Common myeloid progenitor, CD34-positive (primary cell): ENCODE data around the gene RASEF.

ENCODE experiments used
- CTCF ChIA-PET: fragments of 350-600 bp; sonication (Branson Sonifier 250); formaldehyde crosslinking; loops from one replicate; lab custom pipeline; 2021; ENCODE audit warnings: antibody characterized with exemption; lab: Charles Lee
- POLR2A ChIA-PET: fragments of 350-600 bp; sonication (Branson Sonifier 250); formaldehyde crosslinking; loops from one replicate; lab custom pipeline; 2021; ENCODE audit warnings: antibody characterized with exemption; lab: Charles Lee
- DNase-seq, 3 donors: peaks; one replicate each; pipeline versions ENCODE4 v3.0.0 to v3.0.0-alpha.2; 2013
- H3K27ac ChIP-seq, 2 experiments: 1 replicate in 1 of 2; 2 replicates in 1 of 2; pipeline ENCODE4 v1.7.0; 2013; ENCODE audit warnings: inconsistent platforms in 2 of 2, low read length in 2 of 2, mild to moderate bottlenecking in 2 of 2, low read depth in 1 of 2, moderate library complexity in 1 of 2; ENCODE audit not compliant: severe bottlenecking in 2 of 2, insufficient read depth in 1 of 2, poor library complexity in 1 of 2
- H3K27me3 ChIP-seq, 5 experiments: replicated peaks in 2 of 5; 1 replicate in 3 of 5; 2 replicates in 2 of 5; pipeline versions ENCODE4 v1.6.1 to v1.7.0; 2013; ENCODE audit warnings: low read length in 4 of 5, mild to moderate bottlenecking in 2 of 5, moderate library complexity in 2 of 5, inconsistent platforms in 1 of 5; ENCODE audit not compliant: insufficient read depth in 5 of 5, control insufficient read depth in 4 of 5
- H3K36me3 ChIP-seq, 4 experiments: 1 replicate in 2 of 4; 2 replicates in 2 of 4; pipeline versions ENCODE4 v1.6.1 to v1.7.0; 2013; ENCODE audit warnings: low read length in 3 of 4, control low read depth in 1 of 4, mild to moderate bottlenecking in 1 of 4; ENCODE audit not compliant: control insufficient read depth in 4 of 4, insufficient read depth in 4 of 4
- H3K4me1 ChIP-seq, 4 experiments: 1 replicate in 3 of 4; 2 replicates in 1 of 4; pipeline versions ENCODE4 v1.6.1 to v1.7.1; 2013; ENCODE audit warnings: low read length in 3 of 4, mild to moderate bottlenecking in 3 of 4, control low read depth in 1 of 4, inconsistent platforms in 1 of 4, moderate library complexity in 1 of 4; ENCODE audit not compliant: control insufficient read depth in 4 of 4, insufficient read depth in 4 of 4; ENCODE audit errors: control extremely low read depth in 1 of 4
- H3K4me3 ChIP-seq, 7 experiments: 1 replicate in 4 of 7; 2 replicates in 3 of 7; pipeline versions ENCODE4 v1.5.1 to v1.7.0; 2013; ENCODE audit warnings: mild to moderate bottlenecking in 7 of 7, low read length in 6 of 7, moderate library complexity in 6 of 7, inconsistent platforms in 2 of 7, low read depth in 2 of 7, control low read depth in 1 of 7; ENCODE audit not compliant: insufficient read depth in 4 of 7, control insufficient read depth in 1 of 7; ENCODE audit errors: extremely low read depth in 1 of 7
- H3K9me3 ChIP-seq, 5 experiments: 1 replicate in 4 of 5; 2 replicates in 1 of 5; pipeline versions ENCODE4 v1.6.1 to v1.7.1; 2013; ENCODE audit warnings: low read length in 4 of 5, mild to moderate bottlenecking in 2 of 5, inconsistent platforms in 1 of 5, low read depth in 1 of 5, moderate library complexity in 1 of 5; ENCODE audit not compliant: control insufficient read depth in 4 of 5, insufficient read depth in 2 of 5; ENCODE audit errors: control extremely low read depth in 1 of 5
- WGBS: methylation state at CpG from one replicate; pipeline ENCODE4 v1.1.5; 2013; ENCODE audit not compliant: insufficient coverage; 5-methylcytosine and 5-hydroxymethylcytosine counted together

The RASEF gene

DNA sequence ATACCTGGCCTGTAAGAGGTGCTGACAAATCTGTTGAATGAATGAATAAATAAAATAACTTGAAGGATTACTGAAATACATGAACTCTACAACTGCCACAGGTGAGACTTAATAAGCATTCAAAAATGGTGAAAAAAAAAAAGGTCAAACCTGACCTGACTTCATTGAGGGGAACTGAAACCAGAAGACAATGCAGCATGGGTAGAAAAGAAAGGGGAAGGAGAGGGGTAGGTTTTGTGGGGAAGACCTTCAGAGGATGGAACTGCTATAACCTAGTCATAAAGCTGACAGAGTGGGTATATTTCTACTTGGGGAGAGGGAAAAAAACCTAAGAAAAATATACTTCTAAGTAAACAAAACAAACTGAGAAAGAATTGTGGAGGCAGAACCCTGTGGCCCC lies 56.6 kb downstream of the RASEF start:
- Histone ChIP-seq H3K4me1 (peaks cover 0 to 8% (median under 1%) of the 10 kb centered on the region in 4 experiments), H3K4me3 (no peak overlapping the region), H3K27ac (no peak overlapping the region), H3K27me3 (no peaks in the 10 kb centered on the region), H3K9me3 (no peaks in the 10 kb centered on the region), H3K36me3 (no peaks in the 10 kb centered on the region)
- CTCF ChIA-PET, result interaction anchor here (0.8 kb wide), 1 partner anchor 13 kb away, joined by 3 read pairs; no protein-coding TSS in a partner anchor
- peak in 2 of 3 donors; percentile 1 to 15 for DNase-seq
- POLR2A ChIA-PET, result no interaction called here

DNA sequence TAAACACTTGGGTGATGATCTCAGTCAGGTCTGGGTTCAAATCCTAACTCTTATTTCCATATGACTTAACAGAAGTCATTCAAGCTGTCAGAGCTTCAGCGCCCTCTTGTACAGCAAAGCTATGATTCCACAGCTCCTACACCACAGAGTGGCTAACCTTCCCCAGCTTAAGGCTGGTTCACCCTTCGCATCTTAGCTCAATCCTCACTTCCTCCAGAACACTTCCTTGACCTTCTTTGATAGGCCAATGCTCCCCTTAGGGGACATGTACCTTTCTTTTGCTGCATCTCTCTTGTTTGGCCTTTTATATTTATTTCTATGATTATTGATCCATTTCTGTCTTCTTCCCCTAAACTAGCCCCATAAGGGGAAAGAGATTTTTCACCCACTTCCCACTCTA lies 57.0 kb downstream of the RASEF start:
- H3K4me1 ChIP-seq, result peaks cover 0 to 8% (median under 1%) of the 10 kb centered on the region in 4 experiments
- no peak overlapping the region for H3K4me3 ChIP-seq
- H3K36me3 ChIP-seq, result no peaks in the 10 kb centered on the region
- CTCF ChIA-PET, result interaction anchor here (0.8 kb wide), 1 partner anchor 12 kb away, joined by 3 read pairs; no protein-coding TSS in a partner anchor
- no peak overlapping the region for H3K27ac ChIP-seq
- H3K27me3 ChIP-seq, result no peaks in the 10 kb centered on the region
- POLR2A ChIA-PET, result no interaction called here
- no peaks in the 10 kb centered on the region for H3K9me3 ChIP-seq
- WGBS, result 100% methylated on average over 2 of the region's 2 CpGs
- no peak for DNase-seq

DNA sequence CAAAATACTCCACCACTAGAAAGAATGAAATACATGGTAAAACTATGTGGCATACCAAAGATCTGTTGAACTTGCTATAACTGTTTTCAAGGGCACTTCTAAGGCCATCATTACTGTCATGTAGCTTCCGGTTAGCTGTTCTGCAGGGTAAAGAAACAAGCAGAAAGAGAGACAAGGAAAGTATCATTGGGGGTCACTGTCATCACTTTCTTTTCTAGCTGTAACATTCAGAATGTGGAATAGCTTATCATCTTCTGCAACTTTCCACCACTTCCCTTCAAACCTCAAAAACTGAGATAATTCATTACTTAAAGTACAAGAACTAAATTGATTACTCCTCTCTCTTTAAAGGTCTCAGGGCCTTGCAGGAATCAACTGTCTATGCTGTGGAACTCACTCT lies 57.6 kb downstream of the RASEF start:
- Histone ChIP-seq H3K27me3 (no peaks in the 10 kb centered on the region), H3K36me3 (no peaks in the 10 kb centered on the region), H3K27ac (no peak overlapping the region), H3K9me3 (no peaks in the 10 kb centered on the region), H3K4me3 (no peak overlapping the region), H3K4me1 (peaks cover 0 to 8% (median under 1%) of the 10 kb centered on the region in 4 experiments)
- ChIA-PET POLR2A (no interaction called here), CTCF (no interaction called here)
- DNase-seq, result peak; percentile 6 to 55 (median 17)
- 17% methylated on average over 1 of the region's 1 CpG for WGBS

DNA sequence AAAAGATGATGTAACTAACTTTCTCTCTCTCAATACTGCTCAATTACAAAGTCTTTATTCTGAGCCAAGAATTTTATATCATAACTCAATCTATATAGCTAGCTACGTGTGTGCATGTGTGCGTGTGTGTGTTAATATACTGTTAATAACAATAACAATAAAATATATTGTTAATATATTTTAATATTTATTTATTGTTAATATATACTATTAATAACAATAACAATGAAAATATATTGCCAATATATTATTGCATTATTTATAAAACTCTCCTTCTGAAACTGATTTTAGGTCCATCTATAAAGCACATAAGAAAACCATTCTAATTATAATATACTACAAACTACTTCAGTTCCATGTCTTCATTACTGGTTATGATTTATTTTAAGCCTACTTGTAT lies 60.6 kb downstream of the RASEF start:
- WGBS, result no CpG with 5 or more reads among the region's 2 CpGs
- Histone ChIP-seq H3K27ac (no peak overlapping the region), H3K4me3 (no peak overlapping the region), H3K9me3 (no peaks in the 10 kb centered on the region), H3K27me3 (no peaks in the 10 kb centered on the region), H3K36me3 (no peaks in the 10 kb centered on the region), H3K4me1 (peaks cover 0 to 5% (median under 1%) of the 10 kb centered on the region in 4 experiments)
- POLR2A ChIA-PET, result no interaction called here
- DNase-seq, result no peak
- CTCF ChIA-PET, result no interaction called here

DNA sequence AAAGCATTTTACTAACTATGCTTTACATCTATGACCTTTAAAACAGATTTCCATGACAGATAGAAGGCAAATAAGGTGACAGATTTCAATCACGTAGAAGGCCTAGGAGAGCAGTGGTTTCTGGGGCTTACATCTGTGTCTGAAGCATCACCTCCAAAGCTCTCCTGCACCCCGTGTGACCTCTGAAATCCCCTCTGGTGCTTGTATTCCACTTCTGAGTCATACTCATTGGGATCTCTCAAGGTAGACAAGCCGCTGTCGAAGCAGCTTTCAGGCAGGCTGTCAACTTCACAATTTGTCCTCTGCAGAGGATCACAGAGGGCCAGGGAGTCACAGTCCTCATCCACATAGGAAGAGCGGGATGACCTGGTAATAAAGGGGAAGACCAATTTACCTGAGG lies 62.2 kb downstream of the RASEF start:
- Histone ChIP-seq H3K36me3 (no peaks in the 10 kb centered on the region), H3K4me3 (no peak overlapping the region), H3K9me3 (no peaks in the 10 kb centered on the region), H3K27me3 (no peaks in the 10 kb centered on the region), H3K4me1 (peaks cover 0 to 3% (median under 1%) of the 10 kb centered on the region in 4 experiments), H3K27ac (no peak overlapping the region)
- 100% methylated on average over 5 of the region's 5 CpGs for WGBS
- ChIA-PET CTCF (no interaction called here), POLR2A (no interaction called here)
- no peak for DNase-seq

DNA sequence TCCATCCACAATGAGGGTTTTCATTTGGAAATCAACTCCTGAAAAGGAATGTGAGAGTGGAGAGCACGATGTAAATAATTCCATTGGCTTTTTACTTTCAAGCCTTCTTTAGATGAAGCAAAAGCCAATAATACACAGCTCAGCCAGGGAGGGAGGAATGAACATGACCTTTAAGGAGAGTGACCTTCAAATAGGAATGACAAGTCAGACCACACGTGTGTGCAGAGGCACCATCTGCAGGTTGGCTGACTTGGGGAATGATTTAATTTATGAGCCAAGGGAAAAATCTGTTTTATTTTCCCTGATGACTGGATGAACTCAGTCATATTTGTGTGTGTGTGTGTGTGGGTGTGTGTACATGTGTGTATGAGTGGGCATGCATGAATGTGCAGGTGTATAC lies 64.5 kb downstream of the RASEF start:
- H3K4me1 ChIP-seq, result no peaks in the 10 kb centered on the region
- H3K4me3 ChIP-seq, result no peak overlapping the region
- H3K27me3 ChIP-seq, result no peaks in the 10 kb centered on the region
- POLR2A ChIA-PET, result no interaction called here
- H3K27ac ChIP-seq, result no peak overlapping the region
- H3K9me3 ChIP-seq, result no peaks in the 10 kb centered on the region
- 68% methylated on average over 2 of the region's 2 CpGs for WGBS
- no peaks in the 10 kb centered on the region for H3K36me3 ChIP-seq
- DNase-seq, result no peak
- CTCF ChIA-PET, result no interaction called here

DNA sequence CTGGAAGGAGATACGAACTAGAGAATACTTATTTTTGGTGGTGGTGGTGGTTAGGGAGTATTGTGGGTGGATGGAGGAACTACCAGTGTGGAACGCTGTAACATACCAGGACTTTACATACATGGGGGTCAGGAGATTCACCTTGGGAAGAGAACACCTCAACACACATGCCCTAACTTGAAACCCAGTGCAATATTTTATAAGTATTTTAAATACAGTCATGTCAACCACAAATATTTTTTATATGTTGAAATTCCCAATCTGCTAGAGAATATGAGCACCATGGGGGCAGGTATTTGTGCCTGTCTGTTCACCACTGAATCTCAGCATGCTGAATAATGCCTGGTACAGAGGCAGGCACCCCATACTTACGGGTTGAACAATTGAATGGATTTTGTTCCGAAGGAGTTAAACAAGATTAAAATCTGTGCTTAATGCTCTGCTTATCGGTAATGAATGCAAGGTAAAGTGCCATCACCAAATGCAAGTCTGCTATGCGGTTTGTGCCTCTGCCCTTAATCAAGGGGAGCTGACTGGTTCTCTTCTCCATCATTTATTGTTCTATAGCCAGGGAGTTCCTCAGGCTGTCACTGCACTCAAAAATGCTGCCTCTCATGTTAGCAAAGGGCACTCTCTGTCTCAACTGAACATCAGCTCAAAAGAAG lies 65.3 kb downstream of the RASEF start:
- Histone ChIP-seq H3K27ac (no peak overlapping the region), H3K4me1 (no peaks in the 10 kb centered on the region), H3K27me3 (no peaks in the 10 kb centered on the region), H3K4me3 (no peak overlapping the region), H3K9me3 (no peaks in the 10 kb centered on the region), H3K36me3 (no peaks in the 10 kb centered on the region)
- no peak for DNase-seq
- POLR2A ChIA-PET, result no interaction called here
- WGBS, result 98% methylated on average over 4 of the region's 6 CpGs
- CTCF ChIA-PET, result no interaction called here
